Measurements from ENCODE around the gene GLP1R. TPM values are rescaled to one million over a fixed set of nuclear protein-coding genes. Genes with fewer than 3 reads are reported as not detected.

GLP1R gene
- total and polyA plus RNA-seq, 2 of the 4 experiments (the other 2 are of a cell fraction) = not detected

DNA sequence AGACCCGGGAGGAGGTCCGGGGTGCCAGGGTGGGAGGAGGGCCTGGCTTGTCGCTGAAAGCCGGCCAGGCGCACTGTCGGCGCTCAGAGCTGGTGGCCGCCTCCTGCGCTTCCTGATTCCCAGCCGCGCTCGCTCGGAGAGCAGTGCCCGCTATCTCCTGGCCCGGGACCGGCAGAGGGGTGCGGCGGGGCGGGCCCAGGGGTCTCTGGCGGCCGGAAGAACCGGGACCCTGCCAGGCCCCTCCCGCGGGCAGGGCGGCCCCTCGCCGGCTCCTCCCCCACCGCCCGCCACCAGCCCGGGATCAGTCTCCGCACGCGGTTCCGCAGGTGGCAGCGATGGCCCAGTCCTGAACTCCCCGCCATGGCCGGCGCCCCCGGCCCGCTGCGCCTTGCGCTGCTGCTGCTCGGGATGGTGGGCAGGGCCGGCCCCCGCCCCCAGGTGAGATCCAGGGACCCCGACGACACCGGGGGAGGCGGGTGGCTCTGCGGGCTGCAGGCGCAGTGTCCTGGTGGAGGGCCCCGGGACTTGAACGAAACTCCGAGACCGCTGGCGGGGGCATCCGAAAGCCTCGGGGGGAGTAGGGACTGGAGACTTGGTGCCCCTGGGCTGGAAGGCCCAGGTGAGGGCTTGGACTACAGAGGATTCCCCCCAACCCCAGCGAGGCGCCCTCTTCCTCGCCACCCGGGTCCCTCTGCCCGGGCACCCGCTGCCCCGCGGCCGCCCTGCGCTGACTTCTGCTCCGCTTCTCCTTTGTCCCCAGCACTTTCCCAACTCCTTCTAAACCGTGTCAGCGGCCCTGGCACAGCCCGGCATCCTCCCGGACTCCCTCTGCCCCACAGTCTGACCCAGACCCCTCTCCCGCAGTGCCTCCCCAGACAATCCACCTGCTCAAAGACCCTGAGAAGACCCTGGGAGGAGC lies at the start of gene GLP1R (continued):
- TF ChIP-seq MAZ (IDR thresholded peaks at IDR 0.05; ENCODE audit: borderline replicate concordance, low read depth, low read length) = no peak
- no peak for TF ChIP-seq RCOR1 (IDR thresholded peaks at IDR 0.05; ENCODE audit: insufficient replicate concordance, low read length)

DNA sequence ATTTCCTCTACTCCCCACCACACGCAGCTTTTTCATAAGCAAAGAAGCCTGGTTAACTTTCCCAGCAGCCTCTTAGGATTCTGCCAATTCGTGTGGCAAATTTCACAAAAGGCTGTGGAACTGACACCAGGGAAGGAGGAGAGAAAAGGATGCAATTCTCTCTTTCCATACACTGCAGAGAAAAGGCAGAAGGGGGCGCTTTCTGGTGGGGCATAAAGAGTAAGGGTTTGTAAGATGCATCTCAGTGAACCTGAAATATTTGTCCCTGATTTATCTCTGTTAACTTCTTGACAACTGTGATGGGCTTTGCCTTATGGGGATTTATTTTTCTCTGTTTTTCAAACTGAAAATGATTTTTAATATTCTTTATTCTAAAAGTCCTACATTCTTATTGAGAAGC lies 45.5 kb upstream of the GLP1R start:
- CTCF ChIA-PET = interaction anchor here (0.6 kb wide), 1 partner anchor 29 kb away, joined by 3 read pairs; no protein-coding TSS in a partner anchor
- Histone ChIP-seq H3K18ac (ENCODE audit: low read depth, low read length) (no peak overlapping the region), H2AK9ac (replicated peaks; ENCODE audit: low read depth, low read length, poor library complexity) (no peak overlapping the region), H3K23ac (ENCODE audit: low read depth, low read length) (no peak overlapping the region), H3K9me1 (ENCODE audit: insufficient read depth, low read length) (no peaks in the 10 kb centered on the region), H3K56ac (ENCODE audit: extremely low read depth, insufficient read depth, low read length) (no peak overlapping the region), H3K79me1 (ENCODE audit: low read depth in 1 of 2, low read length in 2 of 2) (no peaks in the 10 kb centered on the region), H3K36me3 (ENCODE audit: control insufficient read depth, insufficient read depth, low read length) (no peaks in the 10 kb centered on the region), H2BK20ac (ENCODE audit: low read depth, low read length) (no peak overlapping the region), H4K5ac (ENCODE audit: low read depth, low read length) (no peak overlapping the region), H3K14ac (replicated peaks; ENCODE audit: low read depth, low read length) (no peak overlapping the region), H3K9me3 (ENCODE audit: control insufficient read depth, insufficient read depth, low read length) (no peaks in the 10 kb centered on the region), H3K4ac (ENCODE audit: low read depth, low read length) (no peak overlapping the region), H3K4me3 (ENCODE audit: insufficient read depth, low read depth, low read length) (no peak overlapping the region), H2BK120ac (ENCODE audit: low read depth, low read length) (no peak overlapping the region), H3K4me2 (ENCODE audit: low read depth, low read length) (no peak overlapping the region), H4K8ac (ENCODE audit: low read depth in 2 of 2, low read length in 2 of 2) (no peak overlapping the region), H2AK5ac (ENCODE audit: low read depth, low read length) (no peak overlapping the region), H4K91ac (ENCODE audit: insufficient read depth, low read depth, low read length) (no peak overlapping the region), H3K4me1 (ENCODE audit: control insufficient read depth, insufficient read depth, low read length) (no peaks in the 10 kb centered on the region), H2BK15ac (ENCODE audit: low read depth, low read length) (no peak overlapping the region), H3K27me3 (ENCODE audit: control insufficient read depth, insufficient read depth, low read length) (no peaks in the 10 kb centered on the region; the same call in 1 of the 2 replicates), H3K27ac (ENCODE audit: insufficient read depth, low read length) (no peak overlapping the region), H2BK5ac (ENCODE audit: low read depth, low read length, poor library complexity, severe bottlenecking) (no peak overlapping the region), H2AFZ (replicated peaks; ENCODE audit: low read length, poor library complexity) (no peak overlapping the region), H4K20me1 (ENCODE audit: insufficient read depth, low read length) (no peaks in the 10 kb centered on the region), H3K9ac (ENCODE audit: low read depth, low read length) (no peak overlapping the region)
- dilution Hi-C loops (cut with HindIII; ENCODE audit: low sequenced_read_pairs, unreplicated experiment) = no loop called here
- no peak for DNase-seq
- WGBS, 2 experiments (ENCODE audit: extremely low coverage in 2 of 2, insufficient read length in 1 of 2) = no CpG with 5 or more reads among the region's 3 CpGs
- no peak for ATAC-seq (ENCODE audit: low read depth)
- no TSS peak for BruUV-seq (replicated peaks)
- intact Hi-C loops (cut with micrococcal nuclease) = no loop called here
- in situ Hi-C loops (cut with MboI; ENCODE audit: low sequenced_read_pairs) = no loop called here
- POLR2A ChIA-PET (ENCODE audit: unreplicated experiment) = no interaction called here
- TF ChIP-seq MAFK (IDR thresholded peaks at IDR 0.05; ENCODE audit: low read depth, low read length) (no peak), RAD21 (IDR thresholded peaks at IDR 0.05; ENCODE audit: low read length) (no peak), FOS (IDR thresholded peaks at IDR 0.05; ENCODE audit: low read depth, low read length) (no peak), MAZ (IDR thresholded peaks at IDR 0.05; ENCODE audit: borderline replicate concordance, low read depth, low read length) (no peak), CEBPB (IDR thresholded peaks at IDR 0.05; ENCODE audit: low read depth, low read length) (no peak), MXI1 (IDR thresholded peaks at IDR 0.05; ENCODE audit: borderline replicate concordance, low read depth, low read length) (no peak), SMC3 (IDR thresholded peaks at IDR 0.05; ENCODE audit: low read depth, low read length) (no peak), NFE2L2 (IDR thresholded peaks at IDR 0.05; ENCODE audit: low read depth, low read length) (no peak), BHLHE40 (IDR thresholded peaks at IDR 0.05; ENCODE audit: low read depth, low read length) (no peak), POLR2A (IDR thresholded peaks at IDR 0.05; ENCODE audit: low read depth, low read length) (no peak), CHD1 (IDR thresholded peaks at IDR 0.05; ENCODE audit: low read depth, low read length) (no peak), ELK1 (IDR thresholded peaks at IDR 0.05; ENCODE audit: borderline replicate concordance, low read depth, low read length) (no peak)
- TF ChIP-seq, protein P1, sequence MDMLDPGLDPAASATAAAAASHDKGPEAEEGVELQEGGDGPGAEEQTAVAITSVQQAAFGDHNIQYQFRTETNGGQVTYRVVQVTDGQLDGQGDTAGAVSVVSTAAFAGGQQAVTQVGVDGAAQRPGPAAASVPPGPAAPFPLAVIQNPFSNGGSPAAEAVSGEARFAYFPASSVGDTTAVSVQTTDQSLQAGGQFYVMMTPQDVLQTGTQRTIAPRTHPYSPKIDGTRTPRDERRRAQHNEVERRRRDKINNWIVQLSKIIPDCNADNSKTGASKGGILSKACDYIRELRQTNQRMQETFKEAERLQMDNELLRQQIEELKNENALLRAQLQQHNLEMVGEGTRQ (IDR thresholded peaks at IDR 0.05; ENCODE audit: low read depth, low read length) = no peak
